Subcutaneous adipose tissue (tissue), 4 donors: ENCODE measurements around the gene CNOT6. TPM values are rescaled to one million over a fixed set of nuclear protein-coding genes. Genes with fewer than 3 reads are reported as not detected.

Source experiments
- total RNA-seq, 4 donors: library from RNA; depleted of rRNA; stranded (reverse); fragments of >200 nt; gene quantifications; one replicate each; pipeline ENCODE4 v1.1.0, GENCODE V29; 2016
- TF ChIP-seq, protein P1 (sequence below): fragments of 450-650 bp; IDR thresholded peaks from one replicate; pipeline ENCODE4 v1.5.1; 2016; ENCODE audit warnings: low read depth, mild to moderate bottlenecking, control low read depth, antibody characterized with exemption, moderate library complexity

The CNOT6 gene
- total RNA-seq, 4 donors from 2014 or later, result 9.7 to 19.9 (median 11.0) TPM

DNA sequence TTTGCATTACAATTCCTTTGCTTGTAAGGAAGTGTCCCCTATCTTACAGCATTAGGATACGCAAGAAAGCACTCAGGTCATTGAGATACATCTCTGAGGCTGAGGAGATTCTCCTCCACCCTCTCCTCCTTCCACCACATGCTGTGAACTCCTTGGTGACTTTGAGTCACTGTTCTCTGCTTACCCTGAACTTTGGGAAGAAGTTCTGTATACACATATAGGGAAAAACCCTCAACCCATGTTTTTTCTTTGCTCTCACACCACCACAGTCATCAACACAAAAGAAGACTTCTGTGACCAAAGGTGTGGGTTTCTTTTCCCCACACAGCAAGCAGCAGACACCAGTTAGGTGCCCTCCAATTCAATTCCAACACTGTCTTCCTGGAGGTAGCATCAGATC is 38.1 kb downstream of the CNOT6 start:
- TF ChIP-seq, protein P1, sequence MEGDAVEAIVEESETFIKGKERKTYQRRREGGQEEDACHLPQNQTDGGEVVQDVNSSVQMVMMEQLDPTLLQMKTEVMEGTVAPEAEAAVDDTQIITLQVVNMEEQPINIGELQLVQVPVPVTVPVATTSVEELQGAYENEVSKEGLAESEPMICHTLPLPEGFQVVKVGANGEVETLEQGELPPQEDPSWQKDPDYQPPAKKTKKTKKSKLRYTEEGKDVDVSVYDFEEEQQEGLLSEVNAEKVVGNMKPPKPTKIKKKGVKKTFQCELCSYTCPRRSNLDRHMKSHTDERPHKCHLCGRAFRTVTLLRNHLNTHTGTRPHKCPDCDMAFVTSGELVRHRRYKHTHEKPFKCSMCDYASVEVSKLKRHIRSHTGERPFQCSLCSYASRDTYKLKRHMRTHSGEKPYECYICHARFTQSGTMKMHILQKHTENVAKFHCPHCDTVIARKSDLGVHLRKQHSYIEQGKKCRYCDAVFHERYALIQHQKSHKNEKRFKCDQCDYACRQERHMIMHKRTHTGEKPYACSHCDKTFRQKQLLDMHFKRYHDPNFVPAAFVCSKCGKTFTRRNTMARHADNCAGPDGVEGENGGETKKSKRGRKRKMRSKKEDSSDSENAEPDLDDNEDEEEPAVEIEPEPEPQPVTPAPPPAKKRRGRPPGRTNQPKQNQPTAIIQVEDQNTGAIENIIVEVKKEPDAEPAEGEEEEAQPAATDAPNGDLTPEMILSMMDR, result no peak

DNA sequence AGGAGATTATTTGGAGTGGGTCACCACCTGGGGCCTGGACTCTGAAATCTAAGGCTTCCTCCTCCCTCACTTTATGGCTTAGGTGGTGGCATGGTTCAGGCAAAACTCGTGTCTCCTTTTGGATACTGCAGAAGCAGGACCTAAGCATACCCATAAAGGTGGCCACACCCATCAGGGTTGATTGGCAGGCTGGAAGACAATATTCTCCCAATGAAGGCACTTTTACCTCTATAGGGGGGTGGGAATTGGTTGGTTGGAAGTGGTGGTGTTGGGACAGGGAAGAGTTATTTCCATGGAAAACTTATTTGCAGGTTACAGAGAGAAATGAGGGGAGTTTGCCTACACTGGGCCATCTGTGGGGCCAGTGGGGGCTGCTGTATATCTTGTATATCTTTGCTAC is 39.7 kb downstream of the CNOT6 start:
- TF ChIP-seq, protein P1, result no peak

DNA sequence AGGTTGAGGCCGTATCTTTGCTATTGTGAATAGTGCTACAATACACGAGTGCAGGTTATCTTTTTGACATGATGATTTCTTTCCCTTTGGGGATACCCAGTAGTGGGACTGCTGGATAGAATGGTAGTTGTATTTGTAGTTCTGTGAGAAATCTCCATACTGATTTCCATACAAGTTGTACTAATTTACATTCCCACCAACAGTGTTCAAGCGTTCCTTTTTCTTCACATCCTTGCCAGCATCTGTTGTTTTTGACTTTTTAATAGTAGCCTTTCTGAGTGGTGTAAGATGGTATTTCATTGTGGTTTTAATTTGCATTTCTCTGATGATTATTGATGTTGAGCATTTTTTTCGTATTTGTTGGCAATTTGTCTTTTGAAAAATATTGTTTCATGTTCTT is 41.4 kb downstream of the CNOT6 start:
- TF ChIP-seq, protein P1, result no peak

DNA sequence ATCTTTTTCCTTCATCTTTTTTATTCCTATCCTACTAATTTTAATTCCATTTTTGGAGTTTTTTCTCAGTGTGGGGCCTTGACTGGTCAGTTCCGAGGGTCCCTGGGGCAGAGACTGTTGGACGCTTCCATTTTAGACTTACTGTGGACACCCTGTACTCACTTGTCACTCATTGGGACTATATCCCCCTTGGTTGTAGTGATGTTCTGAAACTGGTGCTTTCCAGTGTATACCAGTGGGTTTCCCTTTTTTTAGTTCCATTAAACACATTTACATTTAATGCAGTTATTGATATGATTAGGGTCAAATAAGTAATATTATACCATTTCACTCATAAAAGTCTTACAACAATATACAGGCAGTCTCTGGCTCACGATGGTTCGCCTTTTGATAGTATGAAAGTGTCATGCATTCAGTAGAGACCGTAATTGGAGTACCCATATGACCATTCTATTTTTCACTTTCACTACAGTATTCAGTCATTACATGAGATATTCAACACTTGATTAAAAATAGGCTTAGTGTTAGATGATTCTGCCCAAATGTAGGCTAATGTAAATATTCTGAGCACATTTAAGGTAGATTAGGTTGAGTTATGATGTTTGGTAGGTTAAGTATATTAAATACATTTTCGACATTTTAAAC is 46.0 kb downstream of the CNOT6 start:
- TF ChIP-seq, protein P1, result no peak

DNA sequence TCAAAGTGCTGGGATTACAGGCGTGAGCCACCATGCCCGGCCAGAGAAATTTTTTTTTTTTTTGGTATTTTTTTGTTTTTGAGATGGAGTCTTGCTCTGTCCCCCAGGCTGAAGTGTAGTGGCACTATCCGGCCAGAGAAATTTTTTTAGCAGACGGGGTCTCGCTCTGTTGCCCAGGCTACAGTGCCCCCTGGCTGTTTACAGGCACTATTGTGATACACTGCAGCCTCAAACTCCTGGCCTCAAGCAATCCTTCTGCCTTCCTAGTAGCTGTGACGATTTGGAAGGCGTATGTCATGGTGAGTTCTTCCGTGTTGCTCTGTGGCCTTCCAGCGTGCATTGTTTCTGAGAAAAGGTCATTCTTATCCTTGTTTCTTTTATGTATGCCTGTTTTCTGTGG is 47.5 kb downstream of the CNOT6 start:
- TF ChIP-seq, protein P1, result no peak

DNA sequence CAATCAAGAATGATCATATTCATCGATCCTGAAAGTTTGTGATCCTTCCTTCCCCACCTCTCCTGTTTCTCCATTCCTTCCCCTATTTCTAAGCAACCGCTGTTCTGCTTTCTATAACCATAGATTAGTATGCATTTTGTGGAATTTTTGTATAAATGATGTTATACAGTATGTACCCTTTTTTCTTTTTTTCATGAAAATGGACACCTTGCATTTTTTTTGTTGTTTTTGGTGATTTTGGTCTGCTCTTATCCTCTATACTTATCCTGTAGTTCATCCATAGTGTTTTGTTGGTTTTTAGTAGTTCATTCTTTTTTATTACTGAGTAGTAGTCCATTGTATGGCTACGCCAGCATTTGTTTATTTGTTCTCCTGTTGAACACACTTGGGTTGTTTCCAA is 51.1 kb downstream of the CNOT6 start:
- TF ChIP-seq, protein P1, result no peak

DNA sequence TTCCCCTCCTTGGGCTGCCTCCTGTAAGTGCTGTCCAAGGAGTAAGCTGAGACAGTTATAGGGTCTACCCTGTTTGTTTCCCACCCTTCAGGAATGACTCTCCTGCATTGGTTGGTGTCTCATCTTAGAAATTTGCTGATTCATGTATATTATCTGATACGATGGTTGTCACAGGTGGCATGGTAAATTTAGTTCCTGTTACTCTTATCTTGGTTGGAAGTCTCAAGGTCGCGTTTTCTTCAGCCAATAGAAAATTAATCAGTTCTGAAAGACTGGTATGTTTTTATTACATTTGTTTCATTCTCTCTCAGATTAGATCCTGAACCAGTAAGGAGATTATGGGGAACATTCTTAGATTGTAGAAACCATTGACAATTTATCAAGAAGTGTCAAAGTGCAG is 54.4 kb downstream of the CNOT6 start:
- TF ChIP-seq, protein P1, result no peak
